H1 (cell line): ENCODE results near the gene ARMH1.

Experiments used
- ASH2L ChIP-seq: fragments of 200-600, 300-600 bp; sonication (generic); IDR thresholded peaks from one replicate; pipeline ENCODE4 v1.7.1; 2017; ENCODE audit warnings: low read length
- ATF3 ChIP-seq: IDR thresholded peaks from 2 replicates; pipeline ENCODE4 v1.6.1; 2011; ENCODE audit warnings: low read depth, mild to moderate bottlenecking, low read length; ENCODE audit not compliant: insufficient read depth
- CHD2 ChIP-seq: IDR thresholded peaks from 2 replicates; pipeline ENCODE4 v1.6.1; 2012; ENCODE audit warnings: low read length, improper control_type of control experiment
- CTCF ChIP-seq, 3 experiments: IDR thresholded peaks; 1 replicate in 2 of 3; 2 replicates in 1 of 3; pipeline versions ENCODE4 v1.5.1 to v1.6.1; 2011; ENCODE audit warnings: low read length in 3 of 3, mild to moderate bottlenecking in 3 of 3, inconsistent platforms in 2 of 3, low read depth in 1 of 3, moderate library complexity in 1 of 3; ENCODE audit not compliant: insufficient read depth in 1 of 3; ENCODE audit errors: control extremely low read depth in 1 of 3
- E2F6 ChIP-seq: IDR thresholded peaks from 2 replicates; pipeline ENCODE4 v1.6.1; 2012; ENCODE audit warnings: inconsistent platforms
- EZH2 ChIP-seq: fragments of 200-600 bp; sonication (generic); IDR thresholded peaks from 2 replicates; pipeline ENCODE4 v1.7.1; 2012; ENCODE audit warnings: low read depth, mild to moderate bottlenecking, moderate library complexity, low read length, inconsistent platforms; ENCODE audit not compliant: severe bottlenecking
- GABPA ChIP-seq: IDR thresholded peaks from 2 replicates; pipeline ENCODE4 v1.6.1; 2011; ENCODE audit warnings: mild to moderate bottlenecking, low read length, moderate library complexity, borderline replicate concordance; ENCODE audit not compliant: insufficient read depth
- HDAC2 ChIP-seq, 2 experiments: fragments of 300-600 bp in 1 of 2; sonication (generic) in 1 of 2; IDR thresholded peaks; 2 replicates each; pipeline ENCODE4 v1.6.1; 2011 to 2012; ENCODE audit warnings: low read depth in 2 of 2, low read length in 2 of 2, mild to moderate bottlenecking in 2 of 2, moderate library complexity in 2 of 2, borderline replicate concordance in 1 of 2, inconsistent platforms in 1 of 2
- JUND ChIP-seq: IDR thresholded peaks from 2 replicates; pipeline ENCODE4 v1.6.1; 2011; ENCODE audit warnings: mild to moderate bottlenecking, improper control_type of control experiment, low read length
- PHF8 ChIP-seq: fragments of 200-600 bp; sonication (generic); conservative IDR thresholded peaks from 2 replicates; pipeline ENCODE4 v1.7.1; 2012; ENCODE audit warnings: low read depth, mild to moderate bottlenecking, inconsistent platforms, low read length, moderate library complexity

GRCh38 chr1:44714944-44715571 lies 40.5 kb downstream of the ARMH1 start:
- TF ChIP-seq CTCF (IDR thresholded peaks at IDR 0.05; ENCODE audit: control extremely low read depth in 1 of 3, insufficient read depth in 1 of 3, low read depth in 1 of 3, low read length in 3 of 3) (peak; percentile 81 to 97 (median 81)), HDAC2 (IDR thresholded peaks at IDR 0.05; ENCODE audit: borderline replicate concordance in 1 of 2, low read depth in 2 of 2, low read length in 2 of 2) (no peak), EZH2 (no peak), CHD2 (no peak), JUND (no peak), PHF8 (no peak), E2F6 (no peak), GABPA (no peak), ATF3 (no peak), ASH2L (no peak)
